ENCODE results near the gene PCDHGA8.
"Not testable (repeated sequence)": the region's sequence is repeated elsewhere in the genome, so short reads cannot be mapped to it uniquely, and the experiment has no call there.

- TF ChIP-seq, protein P1, sequence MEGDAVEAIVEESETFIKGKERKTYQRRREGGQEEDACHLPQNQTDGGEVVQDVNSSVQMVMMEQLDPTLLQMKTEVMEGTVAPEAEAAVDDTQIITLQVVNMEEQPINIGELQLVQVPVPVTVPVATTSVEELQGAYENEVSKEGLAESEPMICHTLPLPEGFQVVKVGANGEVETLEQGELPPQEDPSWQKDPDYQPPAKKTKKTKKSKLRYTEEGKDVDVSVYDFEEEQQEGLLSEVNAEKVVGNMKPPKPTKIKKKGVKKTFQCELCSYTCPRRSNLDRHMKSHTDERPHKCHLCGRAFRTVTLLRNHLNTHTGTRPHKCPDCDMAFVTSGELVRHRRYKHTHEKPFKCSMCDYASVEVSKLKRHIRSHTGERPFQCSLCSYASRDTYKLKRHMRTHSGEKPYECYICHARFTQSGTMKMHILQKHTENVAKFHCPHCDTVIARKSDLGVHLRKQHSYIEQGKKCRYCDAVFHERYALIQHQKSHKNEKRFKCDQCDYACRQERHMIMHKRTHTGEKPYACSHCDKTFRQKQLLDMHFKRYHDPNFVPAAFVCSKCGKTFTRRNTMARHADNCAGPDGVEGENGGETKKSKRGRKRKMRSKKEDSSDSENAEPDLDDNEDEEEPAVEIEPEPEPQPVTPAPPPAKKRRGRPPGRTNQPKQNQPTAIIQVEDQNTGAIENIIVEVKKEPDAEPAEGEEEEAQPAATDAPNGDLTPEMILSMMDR (IDR thresholded peaks at IDR 0.05 in 2 of 3, conservative IDR thresholded peaks at IDR 0.05 in 1 of 3; ENCODE audit: borderline replicate concordance in 1 of 3, insufficient read depth in 1 of 3, low read depth in 2 of 3, low read length in 2 of 3) = not testable (repeated sequence)
- not testable (repeated sequence) for TF ChIP-seq POLR2AphosphoS5 (IDR thresholded peaks at IDR 0.05; ENCODE audit: low read depth, low read length); EGR1 (IDR thresholded peaks at IDR 0.05; ENCODE audit: low read depth); JUND (IDR thresholded peaks at IDR 0.05); POLR2A (IDR thresholded peaks at IDR 0.05; ENCODE audit: borderline replicate concordance, extremely low read depth, insufficient read depth, insufficient read length)
- TF ChIP-seq, protein P2, sequence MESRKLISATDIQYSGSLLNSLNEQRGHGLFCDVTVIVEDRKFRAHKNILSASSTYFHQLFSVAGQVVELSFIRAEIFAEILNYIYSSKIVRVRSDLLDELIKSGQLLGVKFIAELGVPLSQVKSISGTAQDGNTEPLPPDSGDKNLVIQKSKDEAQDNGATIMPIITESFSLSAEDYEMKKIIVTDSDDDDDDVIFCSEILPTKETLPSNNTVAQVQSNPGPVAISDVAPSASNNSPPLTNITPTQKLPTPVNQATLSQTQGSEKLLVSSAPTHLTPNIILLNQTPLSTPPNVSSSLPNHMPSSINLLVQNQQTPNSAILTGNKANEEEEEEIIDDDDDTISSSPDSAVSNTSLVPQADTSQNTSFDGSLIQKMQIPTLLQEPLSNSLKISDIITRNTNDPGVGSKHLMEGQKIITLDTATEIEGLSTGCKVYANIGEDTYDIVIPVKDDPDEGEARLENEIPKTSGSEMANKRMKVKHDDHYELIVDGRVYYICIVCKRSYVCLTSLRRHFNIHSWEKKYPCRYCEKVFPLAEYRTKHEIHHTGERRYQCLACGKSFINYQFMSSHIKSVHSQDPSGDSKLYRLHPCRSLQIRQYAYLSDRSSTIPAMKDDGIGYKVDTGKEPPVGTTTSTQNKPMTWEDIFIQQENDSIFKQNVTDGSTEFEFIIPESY (IDR thresholded peaks at IDR 0.05; ENCODE audit: extremely low read depth, insufficient replicate concordance, low read length) = not testable (repeated sequence)
- TF ChIP-seq, protein P3, sequence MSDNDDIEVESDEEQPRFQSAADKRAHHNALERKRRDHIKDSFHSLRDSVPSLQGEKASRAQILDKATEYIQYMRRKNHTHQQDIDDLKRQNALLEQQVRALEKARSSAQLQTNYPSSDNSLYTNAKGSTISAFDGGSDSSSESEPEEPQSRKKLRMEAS (IDR thresholded peaks at IDR 0.05) = not testable (repeated sequence)
Observed at GRCh38 chr5:141387557-141388311, 4.7 kb upstream of the PCDHGA8 start, which contains the start of gene PCDHGB4.

Data from HCT116 (cell line).